ENCODE data around the gene HYI. TPM values are rescaled to one million over a fixed set of nuclear protein-coding genes. Genes with fewer than 3 reads are reported as not detected.

Gene HYI
- total RNA-seq, 4 donors from 2014 or later, result 7.4 to 13.4 (median 10.7) TPM

GRCh38 chr1:43438576-43438952 lies 15.2 kb downstream of the HYI start:
- DNase-seq (no peak), ATAC-seq (no peak)
- intact Hi-C loops (cut with DNase I; ENCODE audit: low total_unique reads) (no loop called here), in situ Hi-C loops (cut with MboI; ENCODE audit: low sequenced_read_pairs in 4 of 4) (no loop called here)
- H3K36me3 ChIP-seq, result peaks cover 0 to 82% of the 10 kb centered on the region in 2 donors
- no peak overlapping the region for H3K27ac ChIP-seq
- no peak overlapping the region for H3K4me3 ChIP-seq
- TF ChIP-seq CTCF (IDR thresholded peaks at IDR 0.05 in 4 of 5, conservative IDR thresholded peaks at IDR 0.05 in 1 of 5), result no peak
- no peaks in the 10 kb centered on the region for H3K27me3 ChIP-seq
- H3K4me1 ChIP-seq, result no peaks in the 10 kb centered on the region
- no peaks in the 10 kb centered on the region for H3K9me3 ChIP-seq

DNA sequence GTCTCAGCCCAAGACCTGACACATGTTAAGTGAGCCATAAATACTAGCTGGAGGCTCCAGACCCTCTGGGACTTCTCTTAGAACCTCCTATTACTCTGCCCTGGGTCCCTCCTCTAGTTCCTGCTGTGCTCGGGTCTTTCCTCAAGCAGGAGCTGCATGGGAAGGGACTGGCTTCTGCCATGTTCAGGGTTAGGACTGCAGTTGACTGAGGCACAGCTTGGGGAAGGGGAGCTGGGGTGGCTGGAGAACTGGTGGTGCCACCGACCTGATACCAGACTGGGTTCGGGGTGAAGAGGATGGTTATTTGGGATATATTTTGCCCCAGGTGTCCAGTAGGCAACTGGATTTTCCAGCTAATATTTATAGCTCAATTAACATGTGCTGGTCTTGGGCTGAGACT lies 15.7 kb downstream of the HYI start:
- Histone ChIP-seq H3K9me3 (no peaks in the 10 kb centered on the region), H3K27me3 (no peaks in the 10 kb centered on the region), H3K4me3 (no peak overlapping the region), H3K4me1 (no peaks in the 10 kb centered on the region), H3K36me3 (peaks cover 0 to 82% of the 10 kb centered on the region in 2 donors), H3K27ac (no peak overlapping the region)
- no peak for TF ChIP-seq POLR2A (IDR thresholded peaks at IDR 0.05)
- TF ChIP-seq CTCF (IDR thresholded peaks at IDR 0.05 in 4 of 5, conservative IDR thresholded peaks at IDR 0.05 in 1 of 5), result no peak
- DNase-seq, result no peak
- intact Hi-C loops (cut with DNase I; ENCODE audit: low total_unique reads) (no loop called here), in situ Hi-C loops (cut with MboI; ENCODE audit: low sequenced_read_pairs in 4 of 4) (no loop called here)
- no peak for ATAC-seq

DNA sequence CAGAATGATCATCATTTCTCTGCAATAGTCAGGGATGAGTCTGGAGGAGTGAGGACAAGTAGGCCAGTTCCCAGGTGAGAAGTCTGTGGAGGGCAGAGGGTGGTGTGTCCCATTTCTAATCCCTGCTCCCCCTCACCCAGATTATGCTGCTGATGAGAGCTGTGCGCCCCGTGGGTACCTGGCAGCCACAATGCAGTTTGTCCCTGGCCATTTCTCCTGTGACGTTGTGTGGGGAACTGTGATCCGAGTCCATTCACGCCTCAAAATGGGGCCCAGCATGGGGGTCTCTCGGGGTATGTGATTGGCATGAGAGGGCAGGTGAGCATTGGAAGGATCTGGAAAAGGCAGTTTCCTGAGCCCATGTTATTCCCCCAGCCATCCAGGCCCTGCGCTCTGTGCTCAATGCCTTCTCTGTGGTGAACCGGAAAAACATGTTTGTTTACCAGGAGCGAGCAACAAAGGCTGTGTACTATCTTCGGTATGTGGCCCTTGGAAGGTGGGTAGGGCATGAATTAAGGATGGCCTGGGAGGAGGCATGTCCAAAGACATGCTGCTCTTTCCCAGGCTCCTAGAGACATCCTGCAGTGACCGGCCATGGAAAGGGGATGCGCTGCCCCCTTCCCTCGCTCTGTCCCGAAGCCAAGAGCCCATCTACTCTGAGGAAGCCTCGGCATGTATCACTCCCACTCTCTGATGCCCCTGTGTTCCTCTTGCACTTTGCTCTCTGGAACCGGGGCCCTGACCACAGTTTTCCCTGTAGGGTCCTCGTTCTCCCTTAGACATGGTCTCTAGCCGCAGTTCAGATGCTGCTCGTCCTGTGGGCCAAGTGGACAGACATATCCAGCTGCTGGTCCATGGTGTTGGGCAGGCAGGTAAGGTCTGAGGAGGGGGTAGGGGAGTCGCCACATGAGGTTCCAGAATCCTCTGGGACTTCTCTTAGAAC lies 16.4 kb downstream of the HYI start:
- H3K9me3 ChIP-seq, result no peaks in the 10 kb centered on the region
- DNase-seq, result no peak

DNA sequence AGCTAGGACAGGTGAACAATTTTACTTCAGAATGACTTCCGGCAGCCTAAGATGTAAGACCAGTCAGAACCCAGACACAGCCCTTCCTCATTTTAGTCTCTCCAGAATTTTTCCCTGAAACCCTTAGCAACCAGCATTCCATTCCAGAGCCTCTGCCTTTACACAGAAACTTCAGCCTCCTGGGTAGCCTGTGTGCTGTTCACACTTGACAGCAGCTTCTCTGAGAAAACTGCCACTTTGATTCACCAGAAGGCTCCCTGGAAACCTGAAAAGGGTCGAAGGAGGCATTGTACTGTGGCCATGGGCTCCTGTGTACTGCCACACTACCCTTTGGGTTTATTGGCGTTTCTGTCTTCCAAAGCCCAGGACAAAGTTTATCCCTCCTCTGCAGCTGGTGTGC lies 17.4 kb downstream of the HYI start:
- Histone ChIP-seq H3K36me3 (peaks cover 0 to 82% of the 10 kb centered on the region in 2 donors), H3K4me3 (no peak overlapping the region), H3K27ac (peak overlapping the region in 1 of 4 donors; percentile 37), H3K27me3 (no peaks in the 10 kb centered on the region), H3K9me3 (no peaks in the 10 kb centered on the region), H3K4me1 (no peaks in the 10 kb centered on the region)
- DNase-seq (no peak), ATAC-seq (no peak)
- TF ChIP-seq CTCF (IDR thresholded peaks at IDR 0.05 in 4 of 5, conservative IDR thresholded peaks at IDR 0.05 in 1 of 5) (no peak), POLR2A (IDR thresholded peaks at IDR 0.05) (no peak)
- in situ Hi-C loops (cut with MboI; ENCODE audit: low sequenced_read_pairs in 4 of 4), result no loop called here
- intact Hi-C loops (cut with DNase I; ENCODE audit: low total_unique reads), result no loop called here

More for the DNA sequence above, 16.4 kb downstream of the HYI start:
- in situ Hi-C loops (cut with MboI; ENCODE audit: low sequenced_read_pairs in 4 of 4), result no loop called here
- Histone ChIP-seq H3K27me3 (no peaks in the 10 kb centered on the region), H3K4me3 (no peak overlapping the region), H3K36me3 (peaks cover 0 to 82% of the 10 kb centered on the region in 2 donors), H3K27ac (no peak overlapping the region), H3K4me1 (no peaks in the 10 kb centered on the region)
- no peak for ATAC-seq
- intact Hi-C loops (cut with DNase I; ENCODE audit: low total_unique reads), result no loop called here
- TF ChIP-seq POLR2A (IDR thresholded peaks at IDR 0.05), result no peak
- TF ChIP-seq CTCF (IDR thresholded peaks at IDR 0.05 in 4 of 5, conservative IDR thresholded peaks at IDR 0.05 in 1 of 5), result no peak
